PC-3 (cell line): ENCODE data around the gene TCERG1L. TPM values are rescaled to one million over a fixed set of nuclear protein-coding genes. Genes with fewer than 3 reads are reported as not detected.

Source experiments
- ATAC-seq: fragments of 200-7000 bp; cut with Tn5 transposase; 2 replicates; pipeline ENCODE4 v1.9.1; 2020; ENCODE audit warnings: mild to moderate bottlenecking, moderate library complexity
- BruUV-seq: library from RNA; stranded (reverse); fragments of 400-500 nt; replicated peaks from 2 replicates; lab custom pipeline; 2021; lab: Mats Ljungman, UMichigan
- CTCF ChIA-PET: fragments of 300-600 bp; sonication (Branson Sonifier 250); formaldehyde crosslinking; loops from one replicate; lab custom pipeline; 2022; ENCODE audit warnings: antibody characterized with exemption; lab: Charles Lee
- POLR2A ChIA-PET: fragments of 300-600 bp; sonication (Branson Sonifier 250); formaldehyde crosslinking; loops from one replicate; lab custom pipeline; 2022; ENCODE audit warnings: antibody characterized with exemption; ENCODE audit not compliant: unreplicated experiment; lab: Charles Lee
- DNase-seq: peaks from one replicate; pipeline ENCODE4 v3.0.0-alpha.2; 2015
- H2AFZ ChIP-seq: fragments of 300-600 bp; sonication (generic); 2 replicates; pipeline ENCODE4 v1.6.0; 2016; ENCODE audit warnings: antibody characterized with exemption, low read length
- H3F3A ChIP-seq: fragments of 300-600 bp; sonication (generic); one replicate; pipeline ENCODE4 v1.6.0; 2017; ENCODE audit warnings: antibody characterized with exemption, low read length, control low read depth, mild to moderate bottlenecking; ENCODE audit not compliant: unreplicated experiment
- H3K27ac ChIP-seq: fragments of 300-600 bp; sonication (generic); 2 replicates; pipeline ENCODE4 v1.5.1; 2016; ENCODE audit warnings: mild to moderate bottlenecking, low read length
- H3K27me3 ChIP-seq: fragments of 300-600 bp; sonication (generic); 2 replicates; pipeline ENCODE4 v1.6.1; 2016; ENCODE audit warnings: low read length, mixed read lengths
- H3K36me3 ChIP-seq: fragments of 300-600 bp; sonication (generic); 2 replicates; pipeline ENCODE4 v1.6.1; 2016; ENCODE audit warnings: low read depth, mixed run types, low read length, mixed read lengths
- H3K4me1 ChIP-seq: fragments of 300-600 bp; sonication (generic); 2 replicates; pipeline ENCODE4 v1.5.1; 2016; ENCODE audit warnings: low read length; ENCODE audit not compliant: insufficient read depth
- H3K4me2 ChIP-seq: fragments of 300-600 bp; sonication (generic); 2 replicates; pipeline ENCODE4 v1.6.0; 2016; ENCODE audit warnings: low read length
- H3K4me3 ChIP-seq: fragments of 300-600 bp; sonication (generic); 2 replicates; pipeline ENCODE4 v1.5.1; 2016; ENCODE audit warnings: mild to moderate bottlenecking, low read length, mixed read lengths
- H3K79me2 ChIP-seq: fragments of 300-600 bp; sonication (generic); 2 replicates; pipeline ENCODE4 v1.6.1; 2017; ENCODE audit warnings: low read length, mixed read lengths
- H3K9ac ChIP-seq: fragments of 300-600 bp; sonication (generic); 2 replicates; pipeline ENCODE4 v1.6.0; 2016; ENCODE audit warnings: mild to moderate bottlenecking, low read length
- H3K9me2 ChIP-seq: fragments of 300-600 bp; sonication (generic); replicated peaks from 2 replicates; pipeline ENCODE4 v1.6.1; 2016; ENCODE audit warnings: mixed run types, low read length, mixed read lengths
- H3K9me3 ChIP-seq: fragments of 300-600 bp; sonication (generic); 2 replicates; pipeline ENCODE4 v1.6.1; 2016; ENCODE audit warnings: low read length, mixed read lengths
- H4K20me1 ChIP-seq: fragments of 300-600 bp; sonication (generic); 2 replicates; pipeline ENCODE4 v1.6.1; 2016; ENCODE audit warnings: low read length, mixed read lengths
- CTCF ChIP-seq: fragments of 300-600 bp; sonication (generic); conservative IDR thresholded peaks from 2 replicates; pipeline ENCODE4 v1.5.1; 2017; ENCODE audit warnings: antibody characterized with exemption, low read depth, mild to moderate bottlenecking, low read length
- EZH2 ChIP-seq: fragments of 300-600 bp; sonication (generic); IDR thresholded peaks from one replicate; pipeline ENCODE4 v1.6.1; 2017; ENCODE audit warnings: antibody characterized with exemption, mild to moderate bottlenecking, low read length; ENCODE audit not compliant: unreplicated experiment
- EZH2phosphoT487 ChIP-seq: fragments of 300-600 bp; sonication (generic); IDR thresholded peaks from 2 replicates; pipeline ENCODE4 v1.6.1; 2018; ENCODE audit warnings: mild to moderate bottlenecking, antibody characterized with exemption, low read length, borderline replicate concordance
- intact Hi-C: fragments of 100-400 bp; cut with micrococcal nuclease; formaldehyde crosslinking; loops from 2 replicates; pipeline ENCODE4 v1.9.0; 2023
- total RNA-seq: library from RNA; depleted of rRNA; stranded (reverse); fragments of >200 nt; gene quantifications from 2 replicates; pipeline ENCODE4 v1.2.3, GENCODE V29; 2014

TCERG1L gene
- total RNA-seq, 1 experiment from 2014 or later = not detected

- CTCF ChIA-PET = no interaction called here
- Histone ChIP-seq H3K27ac (no peak overlapping the region), H2AFZ (no peak overlapping the region), H3K4me3 (no peak overlapping the region), H3K9me2 (no peaks in the 10 kb centered on the region), H3K36me3 (no peaks in the 10 kb centered on the region), H3K4me2 (no peak overlapping the region), H3K79me2 (no peaks in the 10 kb centered on the region), H3F3A (no peaks in the 10 kb centered on the region), H3K27me3 (no peaks in the 10 kb centered on the region), H3K9ac (no peak overlapping the region), H3K4me1 (no peaks in the 10 kb centered on the region), H4K20me1 (no peaks in the 10 kb centered on the region), H3K9me3 (no peaks in the 10 kb centered on the region)
- POLR2A ChIA-PET = no interaction called here
- BruUV-seq = no TSS peak
- no peak for DNase-seq
- TF ChIP-seq EZH2 = no peak
- TF ChIP-seq CTCF = no peak
- no peak for TF ChIP-seq EZH2phosphoT487
- intact Hi-C loops = no loop called here
- ATAC-seq = no peak
These were observed 146.4 kb downstream of the TCERG1L start for GRCh38 chr10:131165092-131165491.

GRCh38 chr10:131162866-131163843 is 148.4 kb downstream of the TCERG1L start:
- H3K27ac ChIP-seq = no peak overlapping the region
- CTCF ChIA-PET = no interaction called here
- H3K4me3 ChIP-seq = no peak overlapping the region
- H3K36me3 ChIP-seq = no peaks in the 10 kb centered on the region
- H3K9me3 ChIP-seq = no peaks in the 10 kb centered on the region
- H3K9ac ChIP-seq = no peak overlapping the region
- H3F3A ChIP-seq = no peaks in the 10 kb centered on the region
- H3K4me2 ChIP-seq = no peak overlapping the region
- DNase-seq (no peak), ATAC-seq (no peak)
- H4K20me1 ChIP-seq = no peaks in the 10 kb centered on the region
- POLR2A ChIA-PET = no interaction called here
- H3K9me2 ChIP-seq = no peaks in the 10 kb centered on the region
- no peaks in the 10 kb centered on the region for H3K4me1 ChIP-seq
- no peaks in the 10 kb centered on the region for H3K27me3 ChIP-seq
- BruUV-seq = no TSS peak
- no peak for TF ChIP-seq EZH2
- TF ChIP-seq EZH2phosphoT487 = no peak
- no peak for TF ChIP-seq CTCF
- H3K79me2 ChIP-seq = no peaks in the 10 kb centered on the region
- no peak overlapping the region for H2AFZ ChIP-seq
- intact Hi-C loops = no loop called here

DNA sequence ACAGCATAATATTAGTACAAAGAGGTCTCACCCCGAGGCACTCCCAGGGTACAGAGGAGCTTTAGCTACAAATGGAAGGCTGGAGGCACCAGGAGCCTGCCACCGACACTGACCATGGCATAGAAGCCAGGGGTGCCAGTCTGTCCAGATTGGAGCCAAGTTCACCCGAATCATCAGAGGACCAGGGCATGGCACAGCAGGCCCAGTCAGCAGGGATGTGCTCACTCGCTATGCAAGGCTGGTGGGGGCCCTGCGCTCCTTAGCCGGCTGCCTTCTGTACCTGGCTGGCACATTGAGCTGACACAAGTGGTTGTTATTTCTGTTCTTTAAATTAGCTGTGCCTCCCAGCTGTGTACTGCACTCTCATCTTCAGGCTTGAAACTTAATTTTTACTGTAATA is 149.3 kb downstream of the TCERG1L start:
- CTCF ChIA-PET = no interaction called here
- no peaks in the 10 kb centered on the region for H3K36me3 ChIP-seq
- ATAC-seq (no peak), DNase-seq (no peak)
- H3K9me3 ChIP-seq = no peaks in the 10 kb centered on the region
- no peak overlapping the region for H3K9ac ChIP-seq
- intact Hi-C loops = no loop called here
- H3K27me3 ChIP-seq = no peaks in the 10 kb centered on the region
- H3K27ac ChIP-seq = no peak overlapping the region
- no peaks in the 10 kb centered on the region for H4K20me1 ChIP-seq
- H2AFZ ChIP-seq = no peak overlapping the region
- H3K4me2 ChIP-seq = no peak overlapping the region
- H3F3A ChIP-seq = no peaks in the 10 kb centered on the region
- H3K79me2 ChIP-seq = no peaks in the 10 kb centered on the region
- POLR2A ChIA-PET = no interaction called here
- no peak overlapping the region for H3K4me3 ChIP-seq
- H3K4me1 ChIP-seq = no peaks in the 10 kb centered on the region
- TF ChIP-seq EZH2 (no peak), EZH2phosphoT487 (no peak), CTCF (no peak)
- no TSS peak for BruUV-seq
- no peaks in the 10 kb centered on the region for H3K9me2 ChIP-seq
